SU-DHL-6 (cell line): ENCODE data around the gene ETFDH.

Experiments used
- H2AFZ ChIP-seq: fragments of 200-600 bp; sonication (generic); 2 replicates; pipeline ENCODE4 v1.6.1; 2014; ENCODE audit warnings: low read depth, mild to moderate bottlenecking, moderate library complexity, mixed read lengths, antibody characterized with exemption, low read length; ENCODE audit not compliant: severe bottlenecking
- H3F3A ChIP-seq: fragments of 200-600 bp; shearing (Covaris generic); 2 replicates; pipeline ENCODE4 v1.6.0; 2016; ENCODE audit warnings: antibody characterized with exemption, mild to moderate bottlenecking; ENCODE audit not compliant: insufficient read depth
- H3K27ac ChIP-seq: fragments of 200-600 bp; sonication (generic); 2 replicates; pipeline ENCODE4 v1.5.1; 2016; ENCODE audit warnings: low read depth, mild to moderate bottlenecking, low read length, moderate library complexity, mixed read lengths
- H3K27me3 ChIP-seq: fragments of 200-600 bp; sonication (generic), shearing (Covaris generic); 2 replicates; pipeline ENCODE4 v1.6.0; 2014; ENCODE audit warnings: mild to moderate bottlenecking, low read length
- H3K36me3 ChIP-seq: fragments of 200-600 bp; sonication (generic); 2 replicates; pipeline ENCODE4 v1.6.1; 2014; ENCODE audit warnings: mild to moderate bottlenecking, low read length, mixed read lengths
- H3K4me2 ChIP-seq: fragments of 300-600, 200-600 bp; shearing (Covaris generic), sonication (generic); 2 replicates; pipeline ENCODE4 v1.6.0; 2014; ENCODE audit warnings: low read length, low read depth, mild to moderate bottlenecking; ENCODE audit not compliant: poor library complexity, severe bottlenecking
- H3K4me3 ChIP-seq: fragments of 200-600 bp; sonication (generic); 2 replicates; pipeline ENCODE4 v1.5.1; 2014; ENCODE audit warnings: antibody characterized with exemption, low read length, mild to moderate bottlenecking, mixed read lengths; ENCODE audit not compliant: insufficient read depth, poor library complexity, severe bottlenecking
- H3K79me2 ChIP-seq: fragments of 200-600 bp; sonication (generic); 2 replicates; pipeline ENCODE4 v1.6.1; 2014; ENCODE audit warnings: mild to moderate bottlenecking, low read length, moderate library complexity; ENCODE audit not compliant: insufficient read depth
- H3K9ac ChIP-seq: fragments of 200-600 bp; sonication (generic); 2 replicates; pipeline ENCODE4 v1.7.0; 2014; ENCODE audit warnings: mild to moderate bottlenecking, low read length
- H3K9me2 ChIP-seq: fragments of 200-600 bp; sonication (generic); replicated peaks from 2 replicates; pipeline ENCODE4 v1.6.1; 2014; ENCODE audit warnings: low read length; ENCODE audit not compliant: insufficient read depth
- H3K9me3 ChIP-seq: fragments of 200-600 bp; sonication (generic); 2 replicates; pipeline ENCODE4 v1.6.1; 2014; ENCODE audit warnings: low read length, mixed read lengths; ENCODE audit not compliant: insufficient read depth
- H4K20me1 ChIP-seq: fragments of 200-600 bp; sonication (generic); 2 replicates; pipeline ENCODE4 v1.6.1; 2014; ENCODE audit warnings: low read depth, mild to moderate bottlenecking, antibody characterized with exemption, low read length, moderate library complexity, mixed read lengths
- EZH2phosphoT487 ChIP-seq: fragments of 200-600 bp; sonication (generic), shearing (Covaris generic); conservative IDR thresholded peaks from 2 replicates; pipeline ENCODE4 v1.6.1; 2018; ENCODE audit warnings: mild to moderate bottlenecking, antibody characterized with exemption, low read length, moderate library complexity, mixed read lengths
- TF ChIP-seq, protein P1 (sequence below): fragments of 200-600 bp; sonication (generic); IDR thresholded peaks from one replicate; pipeline ENCODE4 v1.5.1; 2017; ENCODE audit warnings: antibody characterized with exemption, mild to moderate bottlenecking, low read length, moderate library complexity; ENCODE audit not compliant: insufficient read depth, poor library complexity, severe bottlenecking

ETFDH gene

GRCh38 chr4:158671915-158672806 lies at the start of gene ETFDH:
ETFDH (plus strand) TSS chr4:158672296; CDS start chr4:158672457, 161 bp downstream.
- no peaks in the 10 kb centered on the region for H3K9me2 ChIP-seq
- H3K4me3 ChIP-seq: peak within 1 kb of the TSS; percentile 90
- H2AFZ ChIP-seq: peak within 1 kb of the TSS; percentile 94
- peak within 1 kb of the TSS; percentile 93 for H3K9ac ChIP-seq
- peak within 1 kb of the TSS; percentile 75 for H3K27ac ChIP-seq
- no peaks in the 10 kb centered on the region for H3K9me3 ChIP-seq
- peaks cover 38% of the 10 kb centered on the region for H3K79me2 ChIP-seq
- peaks cover 19% of the 10 kb centered on the region for H4K20me1 ChIP-seq
- H3K27me3 ChIP-seq: no peaks in the 10 kb centered on the region
- TF ChIP-seq, protein P1, sequence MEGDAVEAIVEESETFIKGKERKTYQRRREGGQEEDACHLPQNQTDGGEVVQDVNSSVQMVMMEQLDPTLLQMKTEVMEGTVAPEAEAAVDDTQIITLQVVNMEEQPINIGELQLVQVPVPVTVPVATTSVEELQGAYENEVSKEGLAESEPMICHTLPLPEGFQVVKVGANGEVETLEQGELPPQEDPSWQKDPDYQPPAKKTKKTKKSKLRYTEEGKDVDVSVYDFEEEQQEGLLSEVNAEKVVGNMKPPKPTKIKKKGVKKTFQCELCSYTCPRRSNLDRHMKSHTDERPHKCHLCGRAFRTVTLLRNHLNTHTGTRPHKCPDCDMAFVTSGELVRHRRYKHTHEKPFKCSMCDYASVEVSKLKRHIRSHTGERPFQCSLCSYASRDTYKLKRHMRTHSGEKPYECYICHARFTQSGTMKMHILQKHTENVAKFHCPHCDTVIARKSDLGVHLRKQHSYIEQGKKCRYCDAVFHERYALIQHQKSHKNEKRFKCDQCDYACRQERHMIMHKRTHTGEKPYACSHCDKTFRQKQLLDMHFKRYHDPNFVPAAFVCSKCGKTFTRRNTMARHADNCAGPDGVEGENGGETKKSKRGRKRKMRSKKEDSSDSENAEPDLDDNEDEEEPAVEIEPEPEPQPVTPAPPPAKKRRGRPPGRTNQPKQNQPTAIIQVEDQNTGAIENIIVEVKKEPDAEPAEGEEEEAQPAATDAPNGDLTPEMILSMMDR: peak; percentile 83
- TF ChIP-seq EZH2phosphoT487: no peak
- peaks cover 17% of the 10 kb centered on the region; the same call in 1 of the 2 replicates for H3F3A ChIP-seq
- peak within 1 kb of the TSS; percentile 79 for H3K4me2 ChIP-seq
- H3K36me3 ChIP-seq: peaks cover 18% of the 10 kb centered on the region

DNA sequence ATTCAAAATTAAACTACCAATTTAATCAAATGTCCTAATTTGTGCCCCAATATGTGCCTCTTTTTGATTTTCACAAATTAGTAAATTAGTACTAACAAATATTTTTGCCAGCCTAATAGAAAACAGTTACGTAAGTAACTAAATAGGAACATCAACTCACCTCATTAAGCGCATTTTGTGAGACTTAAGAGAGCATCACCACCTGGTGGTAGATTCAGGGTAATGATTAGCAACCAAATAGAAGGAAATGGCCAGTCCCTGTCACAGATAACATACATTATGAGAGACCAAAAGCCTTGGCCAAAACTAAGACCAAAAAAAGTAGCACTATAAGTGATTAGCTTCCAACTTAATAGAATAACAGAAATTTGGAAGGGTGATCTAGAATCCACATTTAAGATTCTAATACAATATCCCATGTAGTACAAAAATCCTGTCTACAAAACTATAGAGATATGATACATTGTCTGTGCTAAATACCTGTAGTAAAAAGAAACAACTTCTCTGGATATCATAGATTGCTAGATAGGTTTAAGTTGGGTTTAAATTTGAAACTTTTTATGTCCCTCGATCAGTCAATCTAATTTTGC lies 47.1 kb upstream of the ETFDH start:
- TF ChIP-seq, protein P1: peak; percentile 55
- no peak for TF ChIP-seq EZH2phosphoT487
- H4K20me1 ChIP-seq: no peaks in the 10 kb centered on the region

GRCh38 chr4:158625544-158625943 lies 46.6 kb upstream of the ETFDH start:
- H4K20me1 ChIP-seq: no peaks in the 10 kb centered on the region
- H3K4me3 ChIP-seq: no peak overlapping the region
- H3K27me3 ChIP-seq: no peaks in the 10 kb centered on the region
- no peaks in the 10 kb centered on the region for H3K9me2 ChIP-seq
- no peak overlapping the region for H2AFZ ChIP-seq
- H3K9me3 ChIP-seq: no peaks in the 10 kb centered on the region
- H3K4me2 ChIP-seq: no peak overlapping the region
- TF ChIP-seq, protein P1: no peak
- TF ChIP-seq EZH2phosphoT487: no peak
- H3K36me3 ChIP-seq: no peaks in the 10 kb centered on the region
- H3F3A ChIP-seq: no peaks in the 10 kb centered on the region
- H3K9ac ChIP-seq: no peak overlapping the region
- H3K79me2 ChIP-seq: no peaks in the 10 kb centered on the region
- H3K27ac ChIP-seq: no peak overlapping the region

More for the DNA sequence above, 47.1 kb upstream of the ETFDH start:
- H3K27me3 ChIP-seq: no peaks in the 10 kb centered on the region
- no peak overlapping the region for H3K9ac ChIP-seq
- H3K79me2 ChIP-seq: no peaks in the 10 kb centered on the region
- H3K9me3 ChIP-seq: no peaks in the 10 kb centered on the region
- no peak overlapping the region for H3K4me3 ChIP-seq
- no peak overlapping the region for H2AFZ ChIP-seq
- H3F3A ChIP-seq: no peaks in the 10 kb centered on the region
- H3K27ac ChIP-seq: no peak overlapping the region
- H3K36me3 ChIP-seq: no peaks in the 10 kb centered on the region
- H3K4me2 ChIP-seq: no peak overlapping the region
- H3K9me2 ChIP-seq: no peaks in the 10 kb centered on the region
